HG03432 (cell line): Measurements from ENCODE around the gene CRTC3.
A peak's percentile ranks its signal among the peaks of the same experiment; 100 is the strongest.
"Not testable (repeated sequence)": the region's sequence is repeated elsewhere in the genome, so short reads cannot be mapped to it uniquely, and the experiment has no call there.

Experiments used
- ATAC-seq: cut with Tn5 transposase; IDR thresholded peaks from one replicate; pipeline ENCODE4 v1.9.1; 2021; ENCODE audit warnings: mild to moderate bottlenecking, moderate library complexity; ENCODE audit not compliant: unreplicated experiment

The CRTC3 gene

GRCh38 chr15:90667073-90667754 lies 137.5 kb downstream of the CRTC3 start:
- ATAC-seq, result no peak

DNA sequence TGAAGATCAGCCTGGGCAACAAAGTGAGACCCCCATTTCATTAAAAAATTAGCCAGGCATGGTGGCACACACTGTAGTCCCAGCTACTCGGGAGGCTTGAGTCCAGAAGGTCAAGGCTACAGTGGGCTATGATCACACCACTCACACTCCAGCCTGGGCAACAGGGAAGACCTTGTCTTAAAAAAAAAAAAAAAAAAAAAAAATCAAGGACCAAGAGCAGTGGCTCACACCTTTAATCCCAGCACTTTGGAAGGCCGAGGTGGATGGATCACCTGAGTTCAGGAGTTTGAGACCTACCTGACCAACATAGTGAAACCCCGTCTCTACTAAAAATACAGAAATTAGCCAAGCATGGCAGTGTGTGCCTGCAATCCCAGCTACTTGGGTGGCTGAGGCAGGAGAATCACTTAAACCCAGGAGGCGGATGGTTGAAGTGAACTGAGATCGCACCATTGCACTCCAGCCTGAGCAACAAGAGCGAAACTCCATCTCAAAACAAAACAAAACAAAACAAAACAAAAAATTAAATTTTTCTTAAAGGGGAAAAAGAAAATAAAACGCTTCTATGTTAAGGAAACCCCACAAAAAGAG lies 138.1 kb downstream of the CRTC3 start:
- ATAC-seq, result not testable (repeated sequence)

- ATAC-seq, result not testable (repeated sequence)
These were observed 140.9 kb downstream of the CRTC3 start for GRCh38 chr15:90670631-90671030.

DNA sequence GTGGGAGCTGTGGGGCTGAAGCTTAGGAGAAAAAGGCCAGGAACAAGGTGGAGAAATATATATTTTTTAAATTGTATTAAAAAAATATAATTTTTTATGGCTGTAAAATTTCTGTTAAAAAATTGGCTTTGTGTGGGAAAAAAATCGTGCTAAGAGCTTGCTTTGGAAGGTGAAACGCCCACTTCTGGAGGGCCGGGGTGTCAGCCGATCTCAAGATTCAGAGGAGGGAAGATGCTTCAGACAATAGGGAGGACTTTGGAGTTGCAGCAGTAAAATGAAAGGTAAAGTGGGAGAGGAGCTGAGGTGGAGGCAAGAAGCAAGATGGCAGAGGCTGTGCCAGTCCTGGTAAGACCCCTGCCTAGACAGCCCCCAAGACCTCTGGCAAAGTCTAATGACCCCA lies 141.5 kb downstream of the CRTC3 start:
- no peak for ATAC-seq

- not testable (repeated sequence) for ATAC-seq
These were observed 143.6 kb downstream of the CRTC3 start for GRCh38 chr15:90673357-90673756.

- no peak for ATAC-seq
These were observed 144.8 kb downstream of the CRTC3 start for GRCh38 chr15:90674476-90674875.

DNA sequence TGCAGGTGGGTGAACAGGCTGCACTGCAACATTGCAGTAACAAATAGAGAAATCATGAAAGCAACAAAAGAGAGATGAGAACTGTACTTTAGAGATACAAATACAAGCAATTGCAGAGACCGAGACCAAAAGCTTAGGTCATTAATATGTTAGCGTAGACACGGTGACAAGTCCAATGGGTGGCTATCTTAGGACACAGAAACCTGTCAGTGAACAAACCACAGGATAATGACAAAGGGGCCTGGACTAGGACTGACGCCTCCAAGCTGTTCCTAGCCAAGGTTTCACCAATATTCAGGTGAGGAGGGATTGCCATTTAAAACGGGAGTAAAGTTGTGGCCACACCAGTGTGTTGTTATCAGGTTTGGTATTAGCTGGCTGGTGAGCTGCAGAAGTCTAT lies 145.7 kb downstream of the CRTC3 start:
- ATAC-seq, result no peak

DNA sequence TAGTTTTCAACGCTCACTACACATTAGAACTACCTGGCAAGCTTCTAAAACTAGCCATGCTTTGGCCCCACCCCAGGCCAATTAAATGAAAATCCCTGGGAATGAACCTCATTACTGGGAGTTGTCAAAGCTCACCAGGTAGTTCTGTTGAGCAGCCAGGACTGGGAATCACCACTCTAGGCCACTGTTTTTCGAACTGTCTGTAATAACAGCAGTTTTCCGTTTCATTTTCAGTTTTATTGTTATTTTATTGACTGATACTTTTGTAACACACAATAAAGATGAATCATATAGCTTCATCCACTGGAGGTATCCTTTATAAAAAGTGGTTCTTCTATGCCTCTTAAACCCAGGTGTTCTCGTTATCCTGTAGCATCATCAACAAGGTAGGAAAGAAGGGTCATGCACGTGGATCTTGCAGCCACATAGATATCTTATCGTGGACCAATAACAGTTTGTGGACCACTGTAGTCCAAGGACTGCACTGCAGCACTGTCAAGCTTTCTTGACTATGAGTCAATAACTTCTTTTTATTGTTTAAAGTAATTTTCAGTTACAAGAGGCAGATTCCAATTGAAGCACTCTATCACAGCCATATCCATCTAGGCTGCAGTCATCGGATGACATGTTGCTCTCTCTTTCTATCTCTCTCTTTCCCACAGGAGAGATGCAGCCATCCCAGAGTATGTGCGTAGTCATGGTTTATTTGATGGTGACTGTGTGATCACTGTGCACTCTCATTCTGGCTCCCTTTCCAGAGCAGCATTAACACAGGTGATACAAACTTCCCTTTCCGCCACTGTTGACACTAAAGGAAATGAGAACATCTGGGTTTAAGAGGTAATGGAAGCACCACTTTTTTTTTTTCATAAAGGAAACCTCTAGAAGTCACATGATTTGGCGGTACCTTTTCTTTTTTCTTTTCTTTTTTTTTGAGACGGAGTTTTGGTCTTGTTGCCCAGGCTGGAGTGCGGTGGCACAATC lies 148.4 kb downstream of the CRTC3 start:
- ATAC-seq, result no peak

DNA sequence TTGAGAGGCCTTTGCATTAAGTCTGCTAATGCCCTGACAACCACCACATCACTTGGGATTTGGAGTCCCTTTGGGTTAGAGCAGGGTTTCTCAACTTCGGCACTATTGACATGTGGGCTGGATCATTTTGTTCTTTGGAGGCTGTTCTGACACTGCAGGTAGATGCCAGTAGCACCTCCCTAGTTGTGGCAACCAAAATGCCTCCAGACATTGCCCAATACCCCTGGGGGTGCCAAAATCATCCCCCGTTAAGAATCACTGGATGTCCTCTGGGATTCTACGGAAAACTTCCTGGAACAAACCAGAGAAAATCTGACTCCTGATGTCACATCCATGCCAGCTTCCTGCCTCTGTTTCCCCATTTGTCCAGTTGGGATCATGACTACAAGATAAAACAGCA lies 150.2 kb downstream of the CRTC3 start:
- no peak for ATAC-seq

DNA sequence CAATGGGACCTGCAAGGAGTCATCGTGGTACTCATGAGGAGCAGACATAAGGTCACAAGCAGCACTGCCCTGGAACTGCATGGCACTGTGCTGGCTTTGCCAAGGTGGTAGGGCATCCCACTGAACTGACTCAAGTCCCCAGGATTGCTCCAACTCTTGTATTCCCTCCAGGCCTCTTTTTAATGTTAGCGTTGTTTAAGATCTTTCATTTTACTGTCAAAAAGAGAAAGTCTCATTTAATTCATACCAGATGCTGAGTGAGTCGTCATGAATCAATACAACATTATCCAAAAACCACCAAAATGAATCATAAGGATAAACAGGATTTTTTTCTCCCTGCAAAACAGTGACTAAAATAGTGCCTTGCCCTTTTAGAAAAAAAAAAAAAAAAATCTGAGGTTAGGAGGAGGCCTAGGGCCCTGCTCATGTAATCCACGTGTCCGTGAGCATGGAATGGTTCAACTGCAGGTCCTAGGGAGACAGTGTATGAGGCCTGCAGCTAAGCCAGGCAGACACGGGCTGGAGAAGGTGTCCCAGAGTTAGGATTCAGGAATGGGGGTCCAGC lies 150.7 kb downstream of the CRTC3 start:
- no peak for ATAC-seq

DNA sequence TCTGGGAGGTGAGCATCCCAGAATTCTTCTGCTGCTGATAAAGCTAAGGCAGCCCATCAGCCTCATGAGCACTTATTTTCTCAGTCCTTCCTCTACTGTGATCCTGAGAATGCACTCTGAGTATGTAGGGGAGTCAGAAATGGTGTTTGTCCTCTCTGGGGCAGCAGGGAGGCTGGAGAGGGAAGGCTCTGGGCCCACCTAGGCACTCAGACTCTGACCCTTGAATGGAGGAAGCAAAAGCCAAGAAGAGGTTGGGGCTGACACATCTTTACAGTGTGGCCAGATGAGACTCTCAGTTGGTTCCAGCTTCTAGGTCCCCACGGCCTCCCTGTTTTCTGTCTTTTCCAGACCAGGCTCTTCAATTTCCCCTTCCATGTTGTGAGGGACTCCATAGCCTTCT lies 151.3 kb downstream of the CRTC3 start:
- ATAC-seq, result no peak

GRCh38 chr15:90681480-90681879 lies 151.8 kb downstream of the CRTC3 start:
- ATAC-seq, result no peak

DNA sequence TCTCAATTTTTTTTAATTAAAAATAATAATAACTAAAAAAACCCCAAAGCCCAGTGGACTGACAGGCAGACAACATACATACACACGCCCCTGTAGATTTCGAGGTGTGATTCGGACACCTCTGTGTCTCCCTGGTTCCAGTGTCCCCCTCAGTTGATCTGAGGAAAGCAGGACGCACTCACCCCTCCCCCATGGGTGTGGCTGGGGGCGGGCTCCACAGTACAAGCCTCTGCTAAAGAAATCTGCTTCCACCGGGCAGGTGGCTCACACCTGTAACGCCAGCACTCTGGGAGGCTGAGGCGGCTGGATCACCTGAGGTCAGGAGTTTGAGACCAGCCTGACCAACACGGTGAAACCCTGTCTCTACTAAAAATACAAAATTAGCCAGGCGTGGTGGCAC lies 153.6 kb downstream of the CRTC3 start:
- ATAC-seq, result no peak

GRCh38 chr15:90683876-90684275 lies 154.2 kb downstream of the CRTC3 start:
- no peak for ATAC-seq

DNA sequence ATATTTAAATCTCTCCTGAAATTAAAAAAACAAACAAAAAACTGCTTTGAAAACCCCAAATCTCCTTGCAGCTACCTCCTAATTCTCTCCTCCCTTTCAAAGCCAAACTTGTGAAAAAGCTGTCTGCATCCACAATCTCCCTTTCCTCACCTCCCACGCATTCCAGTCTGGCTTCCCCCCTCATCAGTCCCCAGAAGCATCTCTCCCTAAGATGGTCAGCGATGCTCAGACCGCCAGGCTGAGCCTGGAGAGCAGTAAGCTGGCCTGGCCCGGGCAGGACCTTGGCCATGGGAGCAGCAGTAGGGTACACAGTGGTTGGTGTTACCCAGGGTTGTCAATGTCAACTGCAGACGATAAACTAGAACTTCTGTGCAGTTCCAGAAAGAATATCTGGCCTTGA lies 154.6 kb downstream of the CRTC3 start:
- ATAC-seq, result no peak

- ATAC-seq, result peak; percentile 29
These were observed 156.1 kb downstream of the CRTC3 start for GRCh38 chr15:90685591-90686434.

DNA sequence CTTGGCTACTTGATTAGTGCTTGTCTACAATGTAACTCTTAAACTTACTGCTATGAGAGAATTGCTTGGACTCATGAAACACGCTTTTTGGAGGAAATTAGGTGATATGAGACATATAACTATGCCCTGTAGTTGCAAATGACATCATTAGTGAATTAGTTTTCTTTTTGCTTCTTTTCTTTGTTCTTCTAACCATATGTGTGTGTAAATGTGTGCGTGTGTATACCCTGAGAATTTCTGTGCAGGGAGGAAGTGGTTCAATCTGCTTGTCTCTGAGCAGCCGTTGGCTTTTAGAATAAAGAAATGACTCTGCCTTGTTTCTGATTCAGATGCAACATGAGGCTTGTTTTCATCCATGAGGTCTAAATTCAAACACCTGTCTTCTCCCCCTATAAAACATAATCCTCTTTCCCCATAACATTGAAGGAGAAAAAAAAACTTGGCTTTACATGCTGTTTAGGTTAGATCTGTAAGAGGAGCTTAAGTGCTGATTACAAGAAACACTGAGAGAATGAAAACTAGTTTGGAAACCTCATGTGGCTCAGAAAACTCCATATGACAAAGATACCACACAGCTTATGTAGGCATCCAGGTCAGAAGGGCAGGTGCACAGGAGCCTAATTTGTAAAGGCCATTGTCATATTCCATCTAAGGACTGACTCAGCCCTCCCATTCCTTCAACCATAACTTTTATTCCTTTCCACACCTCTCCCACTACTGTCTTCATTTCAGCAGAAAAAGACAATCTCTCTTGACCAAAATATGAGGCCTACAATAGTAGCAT lies 156.9 kb downstream of the CRTC3 start:
- ATAC-seq, result peak; percentile 87

DNA sequence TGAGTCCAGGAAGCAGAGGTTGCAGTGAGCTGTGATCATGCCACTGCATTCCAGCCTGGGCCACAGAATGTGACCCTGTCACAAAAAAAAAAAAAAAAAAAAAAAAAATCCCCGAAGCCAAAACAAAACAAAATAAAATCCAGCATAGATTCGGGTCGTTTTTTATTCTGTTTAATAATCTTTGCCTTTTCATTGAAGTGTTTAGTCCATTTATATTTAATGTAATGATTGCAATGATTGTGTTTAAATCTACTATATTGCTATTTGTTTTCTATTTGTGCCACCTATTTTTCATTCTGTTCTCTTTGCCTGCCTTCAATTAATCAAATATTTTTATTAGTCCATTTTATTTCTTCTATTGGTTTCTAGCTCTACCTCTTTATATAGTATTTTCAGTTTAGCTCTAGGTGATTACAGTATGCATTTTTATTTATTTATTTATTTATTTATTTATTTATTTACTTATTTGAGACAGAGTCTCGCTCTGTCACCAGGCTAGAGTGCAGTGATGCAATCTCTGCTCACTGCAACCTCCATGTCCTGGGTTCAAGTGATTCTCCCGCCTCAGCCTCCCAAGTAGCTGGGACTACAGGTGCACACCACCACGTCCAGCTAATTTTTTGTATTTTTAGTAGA lies 159.7 kb downstream of the CRTC3 start:
- not testable (repeated sequence) for ATAC-seq

DNA sequence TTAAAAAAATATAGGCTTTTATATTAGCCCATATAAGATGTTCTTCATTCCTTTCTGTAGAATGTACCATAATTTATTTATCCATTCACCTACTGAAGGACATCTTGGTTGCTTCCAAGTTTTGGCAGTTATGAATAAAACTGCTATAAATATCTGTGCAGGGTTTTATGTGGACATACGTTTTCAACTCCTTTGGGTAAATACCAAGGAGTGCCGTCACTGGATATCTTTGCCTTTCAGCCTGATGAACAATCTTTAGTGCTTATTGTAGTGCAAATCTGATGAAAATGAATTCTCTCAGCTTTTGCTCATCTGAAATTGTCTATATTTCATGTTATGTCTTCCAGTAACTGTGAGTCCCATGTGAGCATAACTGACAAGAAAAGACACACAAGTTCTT lies 160.9 kb downstream of the CRTC3 start:
- no peak for ATAC-seq
